T-cell (primary cell): Measurements from ENCODE around the gene PYGM. TPM values are rescaled to one million over a fixed set of nuclear protein-coding genes. Genes with fewer than 3 reads are reported as not detected.

Experiments used
- ATAC-seq, 4 experiments: fragments of 200-7000 bp in 3 of 4; fragments of 150-1000 bp in 1 of 4; cut with Tn5 transposase; replicated peaks in 1 of 4; 1 replicate in 3 of 4; 2 replicates in 1 of 4; pipeline ENCODE4 v1.10.0; 2021; ENCODE audit warnings: moderate library complexity in 3 of 4, mild to moderate bottlenecking in 2 of 4, moderate number of reproducible peaks in 1 of 4
- CTCF ChIA-PET, 2 donors: fragments of 300-600 bp; sonication (Branson Sonifier 250); formaldehyde crosslinking; loops; one replicate each; lab custom pipeline; 2022; ENCODE audit warnings: antibody characterized with exemption in 2 of 2; lab: Charles Lee
- POLR2A ChIA-PET, 2 donors: fragments of 300-600 bp; sonication (Branson Sonifier 250); formaldehyde crosslinking; loops; one replicate each; lab custom pipeline; 2022; ENCODE audit warnings: antibody characterized with exemption in 2 of 2; lab: Charles Lee
- DNase-seq, 35 experiments: peaks; one replicate each; pipeline versions ENCODE4 v3.0.0 to v3.0.0-alpha.2; 2013 to 2023
- H3K27ac ChIP-seq: one replicate; pipeline ENCODE4 v1.5.1; 2013; ENCODE audit warnings: low read length
- H3K27me3 ChIP-seq, 2 experiments: replicated peaks in 1 of 2; 1 replicate in 1 of 2; 2 replicates in 1 of 2; pipeline versions ENCODE4 v1.6.1 to v1.7.0; 2013; ENCODE audit warnings: low read length in 1 of 2, mixed read lengths in 1 of 2; ENCODE audit not compliant: control insufficient read depth in 2 of 2, insufficient read depth in 2 of 2; ENCODE audit errors: extremely low read depth in 1 of 2
- H3K36me3 ChIP-seq, 2 donors: 1 replicate in 1 of 2; 2 replicates in 1 of 2; pipeline versions ENCODE4 v1.6.1 to v1.7.0; 2013; ENCODE audit warnings: low read length in 1 of 2; ENCODE audit not compliant: control insufficient read depth in 2 of 2, insufficient read depth in 1 of 2; ENCODE audit errors: extremely low read depth in 1 of 2
- H3K4me1 ChIP-seq, 2 experiments: 1 replicate in 1 of 2; 2 replicates in 1 of 2; pipeline versions ENCODE4 v1.6.1 to v1.7.0; 2013; ENCODE audit warnings: low read length in 2 of 2, mixed read lengths in 1 of 2; ENCODE audit not compliant: insufficient read depth in 2 of 2, control insufficient read depth in 1 of 2; ENCODE audit errors: extremely low read depth in 1 of 2
- H3K4me3 ChIP-seq, 2 donors: 1 replicate in 1 of 2; 2 replicates in 1 of 2; pipeline versions ENCODE4 v1.5.1 to v1.7.0; 2013; ENCODE audit warnings: mild to moderate bottlenecking in 2 of 2, low read length in 1 of 2, moderate library complexity in 1 of 2; ENCODE audit not compliant: control insufficient read depth in 1 of 2; ENCODE audit errors: extremely low read depth in 1 of 2
- H3K9me3 ChIP-seq: 2 replicates; pipeline ENCODE4 v1.7.0; 2013
- H3K27ac Mint-ChIP-seq, 2 donors: one replicate each; pipeline ENCODE4 v1.8.0; 2020 to 2021; ENCODE audit warnings: mild to moderate bottlenecking in 2 of 2, mixed read lengths in 2 of 2
- H3K27me3 Mint-ChIP-seq, 2 donors: one replicate each; pipeline ENCODE4 v1.8.0; 2021 to 2022; ENCODE audit warnings: mixed read lengths in 2 of 2
- H3K36me3 Mint-ChIP-seq: one replicate; pipeline ENCODE4 v1.8.0; 2021; ENCODE audit warnings: mixed read lengths
- H3K4me1 Mint-ChIP-seq, 3 donors: one replicate each; pipeline ENCODE4 v1.8.0; 2020 to 2022; ENCODE audit warnings: mixed read lengths in 3 of 3, mild to moderate bottlenecking in 1 of 3
- H3K4me3 Mint-ChIP-seq, 3 donors: one replicate each; pipeline ENCODE4 v1.8.0; 2020 to 2022; ENCODE audit warnings: mild to moderate bottlenecking in 3 of 3, mixed read lengths in 3 of 3, moderate library complexity in 3 of 3
- H3K9me3 Mint-ChIP-seq, 3 donors: one replicate each; pipeline ENCODE4 v1.8.0; 2020 to 2022; ENCODE audit warnings: mixed read lengths in 3 of 3
- WGBS: methylation state at CpG from one replicate; pipeline ENCODE4 v1.1.5; 2013; ENCODE audit warnings: missing lambda C conversion rate; ENCODE audit not compliant: insufficient coverage; 5-methylcytosine and 5-hydroxymethylcytosine counted together
- total RNA-seq, 35 experiments: library from RNA in 6 of 35; stranded (reverse) in 6 of 35; fragments of 120-200 nt in 1 of 35; gene quantifications; one replicate each; pipeline versions ENCODE4 v1.2.1 to v1.2.4 and lab custom pipeline; 2013 to 2026

Gene PYGM
- total RNA-seq, 5 donors from 2014 or later (not counting 1 experiment from before 2014, with no cell fraction given) = 7.4 to 34.7 (median 8.5) TPM

DNA sequence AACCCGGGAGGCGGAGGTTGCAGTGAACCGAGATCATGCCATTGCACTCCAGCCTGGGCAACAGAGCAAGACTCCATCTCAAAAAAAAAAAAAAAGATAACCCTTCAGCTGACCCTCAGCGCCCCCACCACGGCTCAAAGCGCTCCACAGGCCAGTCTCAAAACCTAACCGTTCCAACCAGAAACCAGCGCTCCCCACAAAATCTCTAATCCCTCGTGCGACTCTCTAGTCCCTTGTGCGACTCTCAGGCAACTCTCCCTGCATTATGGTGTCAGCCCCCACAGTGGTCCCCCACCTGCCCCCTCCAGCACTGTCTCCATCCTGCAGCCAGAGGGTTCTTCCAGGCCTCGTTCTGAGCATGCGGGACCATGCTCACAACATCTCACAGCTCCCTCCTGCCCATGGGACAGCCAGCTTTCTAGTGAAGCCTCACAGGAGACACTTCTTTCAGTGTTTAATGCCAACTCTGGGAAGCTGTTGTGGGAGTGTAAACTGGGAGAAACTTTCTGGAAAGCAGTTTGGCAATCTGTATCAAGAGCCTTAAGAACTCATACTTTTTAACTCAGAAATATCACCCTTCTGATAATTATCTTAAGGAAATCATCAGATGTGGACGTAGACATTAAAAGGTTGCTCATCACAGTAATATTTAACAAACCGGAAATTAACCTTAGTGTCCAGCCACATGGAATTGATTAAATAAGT lies 11.7 kb downstream of the PYGM start:
- ATAC-seq = no peak

GRCh38 chr11:64746486-64746885 lies 13.3 kb downstream of the PYGM start:
- DNase-seq = no peak
- Mint-ChIP-seq H3K27me3 (no peaks in the 10 kb centered on the region), H3K9me3 (no peaks in the 10 kb centered on the region), H3K4me3 (peak overlapping the region; percentile 49 to 96 (median 53)), H3K4me1 (peaks cover 33 to 42% (median 41%) of the 10 kb centered on the region in 3 donors), H3K36me3 (peaks cover 3% of the 10 kb centered on the region), H3K27ac (peak overlapping the region; percentile 86 to 89)
- no peaks in the 10 kb centered on the region for H3K9me3 ChIP-seq
- 74% methylated on average over 10 of the region's 10 CpGs for WGBS
- peaks cover 8 to 58% of the 10 kb centered on the region in 2 experiments for H3K4me1 ChIP-seq
- peaks cover under 1 to 9% of the 10 kb centered on the region in 2 donors for H3K36me3 ChIP-seq
- no peak for ATAC-seq
- peak overlapping the region in 1 of 2 donors; percentile 65 for H3K4me3 ChIP-seq
- CTCF ChIA-PET = interaction anchor here (0.6 to 2.2 kb wide), 2 partner anchors 26 to 30 kb away, joined by 3 to 5 read pairs; no protein-coding TSS in a partner anchor
- POLR2A ChIA-PET = interaction anchor here (0.5 to 1.8 kb wide), 3 partner anchors 15 to 757 kb away, joined by 3 to 12 read pairs (median 3); no protein-coding TSS in a partner anchor
- peak overlapping the region; percentile 94 for H3K27ac ChIP-seq
- no peaks in the 10 kb centered on the region for H3K27me3 ChIP-seq

More for the DNA sequence above, 11.7 kb downstream of the PYGM start:
- no peaks in the 10 kb centered on the region for H3K9me3 ChIP-seq
- no peak overlapping the region for H3K4me3 ChIP-seq
- no peak overlapping the region for H3K27ac ChIP-seq
- DNase-seq = no peak
- H3K4me1 ChIP-seq = peaks cover 6 to 54% of the 10 kb centered on the region in 2 experiments
- no peaks in the 10 kb centered on the region for H3K27me3 ChIP-seq
- Mint-ChIP-seq H3K9me3 (no peaks in the 10 kb centered on the region), H3K27me3 (no peaks in the 10 kb centered on the region), H3K4me1 (peaks cover 30 to 51% (median 47%) of the 10 kb centered on the region in 3 donors), H3K4me3 (peak overlapping the region in 2 of 3 donors; percentile 2 to 9), H3K36me3 (peaks cover 15% of the 10 kb centered on the region), H3K27ac (peak overlapping the region; percentile 83 to 89)
- H3K36me3 ChIP-seq = peaks cover 3 to 17% of the 10 kb centered on the region in 2 donors
- WGBS = 95% methylated on average over 9 of the region's 15 CpGs
- CTCF ChIA-PET = interaction anchor here in 1 of 2 donors (0.7 to 1.0 kb wide), 3 partner anchors 12 to 27 kb away, joined by 3 to 4 read pairs (median 3); partner anchors contain the start of gene PYGM
- POLR2A ChIA-PET = interaction anchor here (1.2 to 1.8 kb wide), 2 partner anchors 13 to 17 kb away, joined by 3 to 12 read pairs; no protein-coding TSS in a partner anchor

DNA sequence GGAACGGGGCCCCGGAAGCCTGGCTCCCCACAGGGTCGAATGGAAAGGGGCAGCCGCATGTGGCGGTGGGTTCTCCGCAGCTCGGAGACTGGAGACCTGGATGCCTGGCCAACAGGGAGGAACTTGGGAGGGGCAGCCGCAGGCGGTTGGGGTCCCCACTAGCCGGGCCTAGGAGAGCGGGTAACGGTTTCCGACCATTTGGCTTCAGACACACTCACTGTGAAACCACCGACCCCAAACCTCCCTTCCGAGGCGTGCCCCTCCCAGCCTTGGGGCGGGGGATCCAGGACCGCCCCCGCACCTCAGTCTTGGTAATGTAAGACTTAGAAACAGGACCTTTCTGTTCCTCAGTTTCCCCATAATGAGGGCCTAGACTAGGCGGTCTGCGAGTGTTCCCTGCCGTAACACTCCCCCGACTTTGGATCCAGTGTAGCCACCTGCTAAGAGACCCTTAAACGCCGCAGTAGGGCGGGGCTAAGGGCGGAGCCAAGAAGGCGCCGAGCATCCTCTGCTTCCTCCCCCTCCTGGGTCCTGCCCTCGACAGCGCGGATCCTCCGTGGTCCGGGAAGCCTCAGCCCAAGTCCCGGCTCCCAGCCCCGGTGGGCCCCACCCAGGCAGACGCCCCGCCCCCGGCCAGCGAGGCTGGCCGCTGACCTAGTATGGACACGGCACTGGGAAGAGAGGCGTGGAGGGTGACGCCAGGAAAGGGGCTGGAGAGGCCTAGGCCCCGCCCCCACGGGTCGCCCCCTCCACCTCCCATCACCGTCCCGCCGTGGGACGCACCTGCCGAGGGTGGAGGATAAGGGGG lies 14.0 kb downstream of the PYGM start:
- ChIA-PET POLR2A (interaction anchor here in 1 of 2 donors (0.5 to 1.8 kb wide), 2 partner anchors 19 to 29 kb away, joined by 4 to 12 read pairs; no protein-coding TSS in a partner anchor), CTCF (interaction anchor here in 1 of 2 donors (2.2 to 2.5 kb wide), 2 partner anchors 27 to 32 kb away, joined by 5 to 14 read pairs; partner anchors contain the start of gene SF1)
- ATAC-seq = peak; percentile 42 to 44 (median 44)
- no peaks in the 10 kb centered on the region for H3K27me3 Mint-ChIP-seq
- no peaks in the 10 kb centered on the region for H3K27me3 ChIP-seq
- H3K36me3 Mint-ChIP-seq = peaks cover 3% of the 10 kb centered on the region
- under 1% methylated on average over 18 of the region's 52 CpGs for WGBS
- H3K4me3 ChIP-seq = peak overlapping the region; percentile 65 to 72
- H3K9me3 ChIP-seq = no peaks in the 10 kb centered on the region
- H3K36me3 ChIP-seq = peaks cover 0 to 12% of the 10 kb centered on the region in 2 donors
- peak; percentile 67 to 88 (median 81) for DNase-seq
- H3K4me1 ChIP-seq = peaks cover 8 to 59% of the 10 kb centered on the region in 2 experiments
- peak overlapping the region; percentile 97 to 99 for H3K27ac Mint-ChIP-seq
- H3K4me3 Mint-ChIP-seq = peak overlapping the region; percentile 93 to 96 (median 95)
- H3K4me1 Mint-ChIP-seq = peaks cover 35 to 46% (median 43%) of the 10 kb centered on the region in 3 donors
- peak overlapping the region; percentile 94 for H3K27ac ChIP-seq
- no peaks in the 10 kb centered on the region for H3K9me3 Mint-ChIP-seq

DNA sequence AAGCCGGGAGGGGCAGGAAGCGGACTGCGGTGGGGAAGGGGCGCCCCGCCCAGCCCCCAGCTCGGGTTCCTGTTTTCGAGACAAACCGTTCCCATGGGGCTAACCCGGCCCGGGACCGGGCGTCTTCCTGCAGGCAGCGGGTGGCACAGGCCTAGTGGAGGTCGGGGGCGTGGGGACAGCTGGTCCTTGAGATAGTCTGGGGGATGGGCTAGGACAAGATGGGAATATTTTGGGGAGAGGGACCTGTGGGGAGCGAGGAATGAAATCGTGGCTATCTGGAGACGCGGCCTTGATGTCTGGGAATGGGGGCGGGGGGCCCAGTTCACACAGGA lies 14.6 kb downstream of the PYGM start:
- ATAC-seq (peak; percentile 44 to 53 (median 51)), DNase-seq (peak; percentile 77 to 96 (median 89))
- Mint-ChIP-seq H3K27ac (peak overlapping the region; percentile 97 to 99), H3K36me3 (peaks cover 5% of the 10 kb centered on the region), H3K27me3 (no peaks in the 10 kb centered on the region), H3K4me1 (peaks cover 35 to 46% (median 43%) of the 10 kb centered on the region in 3 donors), H3K9me3 (no peaks in the 10 kb centered on the region), H3K4me3 (peak overlapping the region; percentile 93 to 96 (median 95))
- Histone ChIP-seq H3K9me3 (no peaks in the 10 kb centered on the region), H3K36me3 (peaks cover 1 to 17% of the 10 kb centered on the region in 2 donors), H3K4me3 (peak overlapping the region; percentile 65 to 72), H3K4me1 (peaks cover 8 to 59% of the 10 kb centered on the region in 2 experiments), H3K27ac (peak overlapping the region; percentile 94), H3K27me3 (no peaks in the 10 kb centered on the region)
- whole genome bisulfite sequencing = 0% methylated on average over 19 of the region's 20 CpGs
- ChIA-PET CTCF (interaction anchor here in 1 of 2 donors (1.4 to 2.5 kb wide), 3 partner anchors 19 to 33 kb away, joined by 5 to 14 read pairs (median 5); partner anchors contain the start of gene SF1), POLR2A (interaction anchor here in 1 of 2 donors (0.5 to 1.4 kb wide), 2 partner anchors 19 to 30 kb away, joined by 4 to 6 read pairs; no protein-coding TSS in a partner anchor)

GRCh38 chr11:64744544-64745188 lies 15.1 kb downstream of the PYGM start:
- peak in 15 of 35 experiments; percentile 20 to 66 (median 46) for DNase-seq
- Histone ChIP-seq H3K27ac (peak overlapping the region; percentile 92), H3K36me3 (peaks cover 6 to 22% of the 10 kb centered on the region in 2 donors), H3K4me1 (peaks cover 8 to 58% of the 10 kb centered on the region in 2 experiments), H3K9me3 (no peaks in the 10 kb centered on the region), H3K27me3 (no peaks in the 10 kb centered on the region), H3K4me3 (peak overlapping the region; percentile 93 to 97)
- H3K36me3 Mint-ChIP-seq = peaks cover 7% of the 10 kb centered on the region
- WGBS = under 1% methylated on average over 50 of the region's 89 CpGs
- no peaks in the 10 kb centered on the region for H3K27me3 Mint-ChIP-seq
- peak overlapping the region; percentile 95 to 97 (median 96) for H3K4me3 Mint-ChIP-seq
- ATAC-seq = peak; percentile 4 to 15 (median 9)
- ChIA-PET CTCF (interaction anchor here (0.5 to 2.5 kb wide), 7 partner anchors 20 to 535 kb away, joined by 3 to 14 read pairs (median 4); partner anchors contain the start of gene SF1 (in 1 of the 2)), POLR2A (interaction anchor here (0.5 to 2.4 kb wide), 3 partner anchors 19 to 34 kb away, joined by 4 to 20 read pairs (median 6); partner anchors contain the start of gene SF1 (in 1 of the 2))
- peaks cover 34 to 45% (median 41%) of the 10 kb centered on the region in 3 donors for H3K4me1 Mint-ChIP-seq
- peak overlapping the region; percentile 98 to 99 for H3K27ac Mint-ChIP-seq
- H3K9me3 Mint-ChIP-seq = no peaks in the 10 kb centered on the region
